Measurements from ENCODE around the gene TRMT112.

DNA sequence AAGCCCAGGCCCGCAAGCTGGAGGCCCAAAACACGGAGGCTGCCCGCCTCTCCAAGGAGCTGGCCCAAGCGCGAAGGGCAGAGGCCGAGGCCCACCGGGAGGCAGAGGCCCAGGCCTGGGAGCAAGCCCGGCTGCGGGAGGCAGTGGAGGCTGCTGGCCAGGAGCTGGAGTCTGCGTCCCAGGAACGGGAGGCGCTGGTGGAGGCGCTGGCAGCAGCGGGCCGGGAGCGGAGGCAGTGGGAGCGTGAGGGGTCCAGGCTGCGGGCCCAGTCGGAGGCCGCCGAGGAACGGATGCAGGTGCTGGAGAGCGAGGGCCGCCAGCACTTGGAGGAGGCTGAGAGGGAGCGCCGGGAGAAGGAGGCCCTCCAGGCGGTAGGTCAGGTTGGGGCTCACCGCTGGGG lies 27.4 kb upstream of the TRMT112 start:
- TF ChIP-seq, protein P1, sequence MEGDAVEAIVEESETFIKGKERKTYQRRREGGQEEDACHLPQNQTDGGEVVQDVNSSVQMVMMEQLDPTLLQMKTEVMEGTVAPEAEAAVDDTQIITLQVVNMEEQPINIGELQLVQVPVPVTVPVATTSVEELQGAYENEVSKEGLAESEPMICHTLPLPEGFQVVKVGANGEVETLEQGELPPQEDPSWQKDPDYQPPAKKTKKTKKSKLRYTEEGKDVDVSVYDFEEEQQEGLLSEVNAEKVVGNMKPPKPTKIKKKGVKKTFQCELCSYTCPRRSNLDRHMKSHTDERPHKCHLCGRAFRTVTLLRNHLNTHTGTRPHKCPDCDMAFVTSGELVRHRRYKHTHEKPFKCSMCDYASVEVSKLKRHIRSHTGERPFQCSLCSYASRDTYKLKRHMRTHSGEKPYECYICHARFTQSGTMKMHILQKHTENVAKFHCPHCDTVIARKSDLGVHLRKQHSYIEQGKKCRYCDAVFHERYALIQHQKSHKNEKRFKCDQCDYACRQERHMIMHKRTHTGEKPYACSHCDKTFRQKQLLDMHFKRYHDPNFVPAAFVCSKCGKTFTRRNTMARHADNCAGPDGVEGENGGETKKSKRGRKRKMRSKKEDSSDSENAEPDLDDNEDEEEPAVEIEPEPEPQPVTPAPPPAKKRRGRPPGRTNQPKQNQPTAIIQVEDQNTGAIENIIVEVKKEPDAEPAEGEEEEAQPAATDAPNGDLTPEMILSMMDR (IDR thresholded peaks at IDR 0.05), result no peak
- no peak for TF ChIP-seq EZH2phosphoT487 (IDR thresholded peaks at IDR 0.05)
- no peak for TF ChIP-seq EZH2 (IDR thresholded peaks at IDR 0.05)
